CD4-positive, alpha-beta T cell treated with Interleukin-12 subunit alpha and Interleukin-12 subunit beta, for 1 hour (primary cell): ENCODE results near the gene KLHL14.

ENCODE experiments used
- DNase-seq: peaks from one replicate; pipeline ENCODE4 v3.0.0-alpha.2; 2020

The KLHL14 gene

DNA sequence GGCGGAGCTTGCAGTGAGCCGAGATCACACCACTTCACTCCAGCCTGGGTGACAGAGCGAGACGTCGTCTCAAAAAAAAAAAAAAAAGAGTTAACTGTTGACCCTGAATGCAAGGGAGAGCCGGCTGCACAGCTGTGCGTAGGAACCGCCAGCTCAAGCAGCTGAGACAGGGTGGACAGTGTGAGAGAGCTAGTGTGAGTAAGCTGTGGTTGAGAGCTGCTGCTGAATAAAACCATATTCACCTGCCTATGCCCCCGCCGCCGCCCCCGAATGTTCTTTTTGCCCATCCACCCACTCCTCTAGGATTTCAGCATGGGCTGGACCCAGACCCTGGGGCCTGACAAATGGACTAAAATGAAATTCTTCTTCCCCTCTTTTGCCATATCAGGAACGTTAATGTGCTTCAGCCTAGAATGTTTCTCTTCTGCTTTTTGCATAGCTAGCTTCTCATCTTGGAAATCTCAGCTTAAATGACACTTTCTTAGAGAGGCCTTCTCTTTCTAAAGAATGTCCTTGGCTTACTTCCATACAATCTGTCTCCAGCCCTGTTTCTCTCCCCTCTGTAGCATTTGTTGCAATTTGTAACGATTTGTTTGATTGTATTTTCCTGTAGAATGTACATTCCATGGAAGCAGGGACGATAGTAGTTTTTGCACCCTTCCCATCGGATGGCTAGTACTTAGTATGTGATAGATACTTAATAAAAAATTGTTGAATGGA lies 142.7 kb downstream of the KLHL14 start:
- DNase-seq: no peak

DNA sequence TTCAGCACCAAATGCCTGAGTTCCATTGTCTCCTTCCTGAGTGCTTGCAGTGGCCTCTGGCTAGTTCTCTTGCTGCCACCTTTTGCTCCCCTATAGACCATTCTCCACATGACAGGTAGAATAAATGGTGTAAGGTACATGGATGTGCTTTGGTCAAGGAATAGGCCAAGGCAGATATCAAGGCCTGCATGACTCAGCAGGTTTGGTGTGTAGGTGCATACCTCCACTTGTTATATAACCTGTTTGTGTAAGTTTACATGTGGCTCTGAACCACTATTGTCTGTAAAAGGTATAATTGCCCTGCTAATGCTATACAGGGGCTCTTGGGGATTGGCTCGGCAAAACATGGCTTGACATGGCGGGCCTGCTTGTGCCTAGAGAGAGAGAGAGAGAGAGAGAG lies 143.5 kb downstream of the KLHL14 start:
- DNase-seq: no peak

DNA sequence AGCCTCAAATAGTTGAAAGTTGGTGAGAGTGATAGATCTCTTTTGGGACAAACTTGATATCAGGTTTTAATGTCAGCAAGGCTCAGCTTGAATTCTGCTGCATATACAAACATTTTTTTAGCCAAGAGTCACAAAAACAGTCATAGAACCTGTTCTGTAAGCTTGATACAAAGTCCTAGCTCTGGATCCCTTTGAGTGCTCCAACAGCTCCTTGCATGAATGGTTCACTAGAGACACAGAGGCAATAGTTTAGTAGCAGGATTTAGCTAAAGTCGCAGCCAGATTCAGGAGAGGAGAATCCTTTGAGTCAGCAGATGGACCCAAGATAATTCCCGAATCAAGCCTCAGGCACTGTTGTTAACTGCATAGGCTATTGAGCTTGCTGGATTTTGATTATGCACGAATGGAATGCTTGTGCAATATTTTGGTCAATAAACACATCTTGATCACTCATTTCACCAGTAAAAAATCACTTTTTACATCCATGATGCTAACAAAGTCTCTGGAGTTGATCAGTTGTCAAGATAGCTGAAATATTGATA lies 148.6 kb downstream of the KLHL14 start:
- no peak for DNase-seq

DNA sequence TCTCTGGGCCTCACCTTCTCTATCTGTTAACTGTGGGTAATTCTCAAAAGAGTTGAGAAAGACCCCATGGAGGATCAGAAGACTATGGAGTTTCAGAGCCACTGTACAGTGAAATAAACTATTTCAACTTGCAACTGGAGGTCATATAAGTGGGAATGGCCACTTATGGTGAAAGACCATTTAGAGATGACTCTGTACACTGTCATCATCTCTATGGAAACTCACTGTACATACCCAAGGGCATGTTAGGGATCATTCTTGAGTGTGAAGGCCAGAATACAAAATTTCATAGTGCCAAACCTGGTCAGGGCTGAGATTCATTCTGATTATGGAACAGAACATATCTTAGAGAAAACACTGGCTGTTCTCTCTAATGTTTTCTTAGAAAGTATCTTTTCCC lies 149.3 kb downstream of the KLHL14 start:
- DNase-seq: no peak
